ENCODE measurements around the gene SLC10A7. TPM values are rescaled to one million over a fixed set of nuclear protein-coding genes. Genes with fewer than 3 reads are reported as not detected.

SLC10A7 gene
- total and polyA plus RNA-seq, 2 of the 13 experiments (the other 11 are each of a cell fraction or from before 2014, with no cell fraction given) = 18.5 to 18.8 TPM

DNA sequence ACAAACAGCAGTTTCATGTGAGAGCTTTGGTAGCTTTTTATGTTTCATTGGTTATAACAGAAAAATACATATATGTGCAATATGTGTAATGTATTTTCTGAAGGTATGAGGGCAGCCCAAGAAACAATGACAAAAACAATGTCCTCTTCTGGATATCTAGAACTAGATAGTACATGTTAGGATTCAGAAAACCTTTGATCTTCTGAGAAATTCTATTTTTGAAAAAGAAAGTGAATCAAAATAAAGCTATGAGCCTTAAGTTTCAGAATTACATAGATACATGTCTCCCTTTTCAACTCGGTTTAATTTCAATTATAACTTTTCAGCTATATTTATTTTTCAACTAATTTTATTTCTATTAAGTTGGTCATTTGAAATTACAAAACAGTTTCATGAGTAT, 175.5 kb downstream of the SLC10A7 start:
- POLR2A ChIA-PET = no interaction called here
- Histone ChIP-seq H2AFZ (ENCODE audit: low read length) (no peak overlapping the region), H3K4me3 (replicated peaks in 1 of 3; ENCODE audit: insufficient read depth in 1 of 3, low read depth in 2 of 3, low read length in 3 of 3) (no peak overlapping the region), H3K27ac (ENCODE audit: extremely low read length, insufficient read depth, low read length) (no peak overlapping the region), H3K27me3 (ENCODE audit: control insufficient read depth in 1 of 2, insufficient read depth in 2 of 2, low read length in 2 of 2) (no peaks in the 10 kb centered on the region), H3K9ac (ENCODE audit: insufficient read depth, low read depth, low read length) (no peak overlapping the region), H3K9me3 (ENCODE audit: low read length) (no peaks in the 10 kb centered on the region), H3K4me2 (ENCODE audit: low read depth, low read length) (no peak overlapping the region), H3K36me3 (replicated peaks in 1 of 2; ENCODE audit: control insufficient read depth in 1 of 2, insufficient read depth in 2 of 2, low read length in 2 of 2) (no peaks in the 10 kb centered on the region), H3K79me2 (ENCODE audit: insufficient read depth, low read length) (no peaks in the 10 kb centered on the region), H4K20me1 (ENCODE audit: insufficient read depth, low read length) (no peaks in the 10 kb centered on the region), H3K4me1 (ENCODE audit: insufficient read depth, low read length) (no peaks in the 10 kb centered on the region)
- WGBS (ENCODE audit: low lambda C conversion rate) = 84% methylated on average over 1 of the region's 1 CpG
- ATAC-seq (no peak), DNase-seq (ENCODE audit: low spot score) (no peak), FAIRE-seq (no peak)
- CTCF ChIA-PET (ENCODE audit: low intra/inter-chr PET ratio, low total read pairs) = no interaction called here
- no TSS peak for BruUV-seq (replicated peaks)
- intact Hi-C loops (cut with micrococcal nuclease; ENCODE audit: unreplicated experiment) (loop anchor here (5.0 kb wide), 1 partner anchor 161 kb away; no protein-coding TSS in a partner anchor), in situ Hi-C loops (cut with HindIII; ENCODE audit: extremely low pct_ligation_motif_present, low pct_unique_long_range_greater_than_20kb) (loop anchor here (25.0 kb wide), 1 partner anchor 741 kb away; no protein-coding TSS in a partner anchor)
- TF ChIP-seq KLF16 (CRISPR knock-in tag; IDR thresholded peaks at IDR 0.05) = no peak
- TF ChIP-seq ZNF614 (CRISPR knock-in tag; IDR thresholded peaks at IDR 0.05; ENCODE audit: borderline replicate concordance) = no peak

DNA sequence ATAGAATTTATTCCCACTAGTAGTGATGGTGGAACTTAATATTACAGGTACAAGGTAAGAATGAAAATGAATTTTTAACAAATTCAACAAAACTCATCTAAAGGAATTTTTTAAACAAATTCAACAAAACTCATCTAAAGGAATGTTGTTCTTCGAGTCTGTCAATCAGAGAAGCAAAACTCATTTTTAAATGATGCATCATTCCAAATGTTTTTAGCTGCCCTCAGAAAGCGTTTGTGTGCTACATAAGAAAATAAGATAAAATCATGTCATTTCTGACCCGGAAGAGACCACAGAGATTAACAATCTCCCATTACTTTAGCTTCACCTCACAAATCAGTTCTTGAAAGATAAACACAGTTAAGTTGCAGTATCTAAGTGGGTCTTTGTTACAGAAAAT, 178.0 kb downstream of the SLC10A7 start:
- ATAC-seq (no peak), DNase-seq (ENCODE audit: low spot score) (no peak), FAIRE-seq (no peak)
- H3K4me2 ChIP-seq (ENCODE audit: low read depth, low read length) = no peak overlapping the region
- no peaks in the 10 kb centered on the region for H3K36me3 ChIP-seq (replicated peaks in 1 of 2; ENCODE audit: control insufficient read depth in 1 of 2, insufficient read depth in 2 of 2, low read length in 2 of 2)
- 0 out of 2 replicates have a peak, but pooled peaks cover 5% of the 10 kb centered on the region for H4K20me1 ChIP-seq (ENCODE audit: insufficient read depth, low read length)
- H3K9me3 ChIP-seq (ENCODE audit: low read length) = no peaks in the 10 kb centered on the region
- intact Hi-C loops (cut with micrococcal nuclease; ENCODE audit: unreplicated experiment) = loop anchor here (5.0 kb wide), 3 partner anchors 179 to 754 kb away; partner anchors contain the start of genes POU4F2 and SLC10A7
- in situ Hi-C loops (cut with HindIII; ENCODE audit: extremely low pct_ligation_motif_present, low pct_unique_long_range_greater_than_20kb) = loop anchor here (25.0 kb wide), 1 partner anchor 744 kb away; no protein-coding TSS in a partner anchor
- H3K4me3 ChIP-seq (replicated peaks in 1 of 3; ENCODE audit: insufficient read depth in 1 of 3, low read depth in 2 of 3, low read length in 3 of 3) = no peak overlapping the region
- H3K27ac ChIP-seq (ENCODE audit: extremely low read length, insufficient read depth, low read length) = no peak overlapping the region
- BruUV-seq (replicated peaks) = no TSS peak
- H3K4me1 ChIP-seq (ENCODE audit: insufficient read depth, low read length) = no peaks in the 10 kb centered on the region
- no peaks in the 10 kb centered on the region for H3K79me2 ChIP-seq (ENCODE audit: insufficient read depth, low read length)
- ChIA-PET POLR2A (no interaction called here), CTCF (ENCODE audit: low intra/inter-chr PET ratio, low total read pairs) (no interaction called here)
- no peaks in the 10 kb centered on the region for H3K27me3 ChIP-seq (ENCODE audit: control insufficient read depth in 1 of 2, insufficient read depth in 2 of 2, low read length in 2 of 2)
- TF ChIP-seq SMAD9 (CRISPR knock-in tag; IDR thresholded peaks at IDR 0.05) = no peak
- no peak for TF ChIP-seq ZNF180 (CRISPR knock-in tag; IDR thresholded peaks at IDR 0.05; ENCODE audit: borderline replicate concordance, low read depth)
- no peak for TF ChIP-seq RFX3 (CRISPR knock-in tag; IDR thresholded peaks at IDR 0.05)
- TF ChIP-seq, protein P1, sequence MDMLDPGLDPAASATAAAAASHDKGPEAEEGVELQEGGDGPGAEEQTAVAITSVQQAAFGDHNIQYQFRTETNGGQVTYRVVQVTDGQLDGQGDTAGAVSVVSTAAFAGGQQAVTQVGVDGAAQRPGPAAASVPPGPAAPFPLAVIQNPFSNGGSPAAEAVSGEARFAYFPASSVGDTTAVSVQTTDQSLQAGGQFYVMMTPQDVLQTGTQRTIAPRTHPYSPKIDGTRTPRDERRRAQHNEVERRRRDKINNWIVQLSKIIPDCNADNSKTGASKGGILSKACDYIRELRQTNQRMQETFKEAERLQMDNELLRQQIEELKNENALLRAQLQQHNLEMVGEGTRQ (IDR thresholded peaks at IDR 0.05; ENCODE audit: low read depth, low read length) = no peak
- TF ChIP-seq, protein P1 (CRISPR knock-in tag; IDR thresholded peaks at IDR 0.05; ENCODE audit: borderline replicate concordance) = no peak
- TF ChIP-seq ZFAT (CRISPR knock-in tag; conservative IDR thresholded peaks at IDR 0.05) = no peak
- TF ChIP-seq, protein P2, sequence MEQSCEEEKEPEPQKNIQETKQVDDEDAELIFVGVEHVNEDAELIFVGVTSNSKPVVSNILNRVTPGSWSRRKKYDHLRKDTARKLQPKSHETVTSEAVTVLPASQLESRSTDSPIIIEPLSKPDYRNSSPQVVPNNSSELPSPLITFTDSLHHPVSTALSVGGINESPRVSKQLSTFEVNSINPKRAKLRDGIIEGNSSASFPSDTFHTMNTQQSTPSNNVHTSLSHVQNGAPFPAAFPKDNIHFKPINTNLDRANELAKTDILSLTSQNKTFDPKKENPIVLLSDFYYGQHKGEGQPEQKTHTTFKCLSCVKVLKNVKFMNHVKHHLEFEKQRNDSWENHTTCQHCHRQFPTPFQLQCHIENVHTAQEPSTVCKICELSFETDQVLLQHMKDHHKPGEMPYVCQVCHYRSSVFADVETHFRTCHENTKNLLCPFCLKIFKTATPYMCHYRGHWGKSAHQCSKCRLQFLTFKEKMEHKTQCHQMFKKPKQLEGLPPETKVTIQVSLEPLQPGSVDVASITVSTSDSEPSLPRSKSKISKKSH (CRISPR knock-in tag; IDR thresholded peaks at IDR 0.05; ENCODE audit: borderline replicate concordance) = no peak
- no peak for TF ChIP-seq DPF2 (CRISPR knock-in tag; IDR thresholded peaks at IDR 0.05; ENCODE audit: borderline replicate concordance, low read depth)
- no peak for TF ChIP-seq ZNF260 (CRISPR knock-in tag; IDR thresholded peaks at IDR 0.05; ENCODE audit: borderline replicate concordance, low read depth)
- no peak for TF ChIP-seq PCBP2 (optimal IDR thresholded peaks at IDR 0.05; ENCODE audit: low read depth, low read length, poor library complexity, severe bottlenecking)
- TF ChIP-seq, protein P3, sequence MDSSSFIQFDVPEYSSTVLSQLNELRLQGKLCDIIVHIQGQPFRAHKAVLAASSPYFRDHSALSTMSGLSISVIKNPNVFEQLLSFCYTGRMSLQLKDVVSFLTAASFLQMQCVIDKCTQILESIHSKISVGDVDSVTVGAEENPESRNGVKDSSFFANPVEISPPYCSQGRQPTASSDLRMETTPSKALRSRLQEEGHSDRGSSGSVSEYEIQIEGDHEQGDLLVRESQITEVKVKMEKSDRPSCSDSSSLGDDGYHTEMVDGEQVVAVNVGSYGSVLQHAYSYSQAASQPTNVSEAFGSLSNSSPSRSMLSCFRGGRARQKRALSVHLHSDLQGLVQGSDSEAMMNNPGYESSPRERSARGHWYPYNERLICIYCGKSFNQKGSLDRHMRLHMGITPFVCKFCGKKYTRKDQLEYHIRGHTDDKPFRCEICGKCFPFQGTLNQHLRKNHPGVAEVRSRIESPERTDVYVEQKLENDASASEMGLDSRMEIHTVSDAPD (CRISPR knock-in tag; IDR thresholded peaks at IDR 0.05) = no peak
- no peak for TF ChIP-seq ERF (CRISPR knock-in tag; IDR thresholded peaks at IDR 0.05)
- H2AFZ ChIP-seq (ENCODE audit: low read length) = no peak overlapping the region
- WGBS (ENCODE audit: low lambda C conversion rate) = 53% methylated on average over 3 of the region's 3 CpGs
- H3K9ac ChIP-seq (ENCODE audit: insufficient read depth, low read depth, low read length) = no peak overlapping the region

Data from HepG2 (cell line).